PFSK-1 (cell line): ENCODE measurements around the gene PAPLN.

ENCODE experiments used
- FOXP2 ChIP-seq: optimal IDR thresholded peaks from 2 replicates; pipeline ENCODE3; 2011; ENCODE audit warnings: borderline replicate concordance, control low read depth, inconsistent platforms; ENCODE audit not compliant: insufficient read depth; ENCODE audit errors: extremely low read length, extremely low read depth
- POLR2AphosphoS5 ChIP-seq: IDR thresholded peaks from 2 replicates; pipeline ENCODE4 v1.6.1; 2012; ENCODE audit warnings: low read depth, mild to moderate bottlenecking, control low read depth, low read length, moderate library complexity
- TAF1 ChIP-seq: IDR thresholded peaks from 2 replicates; pipeline ENCODE4 v1.6.1; 2012; ENCODE audit warnings: low read length, control low read depth, borderline replicate concordance; ENCODE audit not compliant: insufficient read depth
- TF ChIP-seq, protein P1 (sequence below), 2 experiments: IDR thresholded peaks; 2 replicates each; pipeline versions ENCODE4 v1.6.1 to v1.8.0; 2011 to 2012; ENCODE audit warnings: low read depth in 2 of 2, low read length in 2 of 2, control low read depth in 1 of 2, inconsistent platforms in 1 of 2, mild to moderate bottlenecking in 1 of 2, moderate library complexity in 1 of 2; ENCODE audit not compliant: insufficient read depth in 1 of 2

DNA sequence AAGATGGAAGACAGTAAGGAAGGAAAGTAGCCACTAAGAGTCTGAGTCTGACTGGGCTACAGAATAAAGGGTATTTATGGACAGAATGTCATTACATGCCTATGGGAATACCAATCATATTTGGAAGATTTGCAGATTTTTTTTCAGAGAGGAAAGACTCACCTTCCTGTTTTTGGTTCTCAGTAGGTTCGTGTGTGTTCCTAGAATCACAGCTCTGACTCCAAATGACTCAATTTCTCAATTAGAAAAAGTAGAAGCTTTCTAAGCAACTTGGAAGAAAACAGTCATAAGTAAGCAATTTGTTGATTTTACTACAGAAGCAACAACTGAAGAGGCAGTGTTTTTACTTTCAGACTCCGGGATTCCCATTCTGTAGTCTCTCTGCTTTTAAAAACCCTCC lies 15.4 kb upstream of the PAPLN start:
- TF ChIP-seq, protein P1, sequence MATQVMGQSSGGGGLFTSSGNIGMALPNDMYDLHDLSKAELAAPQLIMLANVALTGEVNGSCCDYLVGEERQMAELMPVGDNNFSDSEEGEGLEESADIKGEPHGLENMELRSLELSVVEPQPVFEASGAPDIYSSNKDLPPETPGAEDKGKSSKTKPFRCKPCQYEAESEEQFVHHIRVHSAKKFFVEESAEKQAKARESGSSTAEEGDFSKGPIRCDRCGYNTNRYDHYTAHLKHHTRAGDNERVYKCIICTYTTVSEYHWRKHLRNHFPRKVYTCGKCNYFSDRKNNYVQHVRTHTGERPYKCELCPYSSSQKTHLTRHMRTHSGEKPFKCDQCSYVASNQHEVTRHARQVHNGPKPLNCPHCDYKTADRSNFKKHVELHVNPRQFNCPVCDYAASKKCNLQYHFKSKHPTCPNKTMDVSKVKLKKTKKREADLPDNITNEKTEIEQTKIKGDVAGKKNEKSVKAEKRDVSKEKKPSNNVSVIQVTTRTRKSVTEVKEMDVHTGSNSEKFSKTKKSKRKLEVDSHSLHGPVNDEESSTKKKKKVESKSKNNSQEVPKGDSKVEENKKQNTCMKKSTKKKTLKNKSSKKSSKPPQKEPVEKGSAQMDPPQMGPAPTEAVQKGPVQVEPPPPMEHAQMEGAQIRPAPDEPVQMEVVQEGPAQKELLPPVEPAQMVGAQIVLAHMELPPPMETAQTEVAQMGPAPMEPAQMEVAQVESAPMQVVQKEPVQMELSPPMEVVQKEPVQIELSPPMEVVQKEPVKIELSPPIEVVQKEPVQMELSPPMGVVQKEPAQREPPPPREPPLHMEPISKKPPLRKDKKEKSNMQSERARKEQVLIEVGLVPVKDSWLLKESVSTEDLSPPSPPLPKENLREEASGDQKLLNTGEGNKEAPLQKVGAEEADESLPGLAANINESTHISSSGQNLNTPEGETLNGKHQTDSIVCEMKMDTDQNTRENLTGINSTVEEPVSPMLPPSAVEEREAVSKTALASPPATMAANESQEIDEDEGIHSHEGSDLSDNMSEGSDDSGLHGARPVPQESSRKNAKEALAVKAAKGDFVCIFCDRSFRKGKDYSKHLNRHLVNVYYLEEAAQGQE (IDR thresholded peaks at IDR 0.05; ENCODE audit: insufficient read depth in 1 of 2, low read depth in 2 of 2, low read length in 2 of 2), result no peak
- TF ChIP-seq POLR2AphosphoS5, result no peak
- no peak for TF ChIP-seq TAF1
- TF ChIP-seq FOXP2, result no peak
